HG03025 (cell line): ENCODE data around the gene KRTAP9-6.
"Not testable (repeated sequence)": the region's sequence is repeated elsewhere in the genome, so short reads cannot be mapped to it uniquely, and the experiment has no call there.

ENCODE experiments used
- ATAC-seq: cut with Tn5 transposase; IDR thresholded peaks from one replicate; pipeline ENCODE4 v1.9.1; 2021; ENCODE audit warnings: mild to moderate bottlenecking, moderate library complexity; ENCODE audit not compliant: unreplicated experiment, low FRiP score

Gene KRTAP9-6

DNA sequence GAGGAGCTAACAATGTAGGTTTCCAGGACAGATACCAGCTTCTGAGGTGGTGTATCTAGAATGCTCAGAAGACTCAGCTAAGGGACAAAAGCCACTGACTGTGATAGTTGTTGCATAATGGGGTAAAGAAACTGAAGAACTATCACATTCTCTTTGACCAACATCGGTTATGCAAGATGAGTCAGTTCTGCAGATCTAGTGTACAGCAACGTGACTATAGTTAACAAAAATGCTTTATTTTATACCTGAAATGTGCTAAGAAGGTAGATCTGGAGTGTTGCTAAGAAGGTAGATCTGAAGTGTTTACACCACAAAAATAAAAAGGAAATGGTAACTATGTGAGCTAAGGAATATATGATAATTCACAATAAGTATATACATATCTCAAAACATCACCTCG lies 2.5 kb downstream of the KRTAP9-6 start:
- ATAC-seq: no peak

GRCh38 chr17:41271323-41271722 lies 6.1 kb downstream of the KRTAP9-6 start:
- ATAC-seq: not testable (repeated sequence)

DNA sequence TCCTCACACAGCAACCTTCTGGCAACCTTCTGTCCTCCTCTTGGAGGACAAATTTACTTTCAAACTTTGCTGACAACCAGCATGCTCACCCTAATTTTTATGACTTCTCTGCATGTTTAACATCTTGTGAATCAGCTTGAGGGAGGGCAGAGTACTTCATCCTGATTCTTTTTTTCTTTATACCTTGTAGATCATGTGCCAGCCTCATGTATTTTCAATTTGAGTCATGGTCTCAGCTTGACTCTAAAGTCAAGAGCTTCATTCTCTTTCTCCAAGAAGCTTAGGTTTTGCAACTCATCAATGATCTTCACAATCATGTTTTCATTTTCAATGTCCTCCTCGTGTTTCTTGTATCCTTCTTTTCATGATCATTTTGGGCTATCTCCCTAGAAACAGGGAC lies 6.7 kb downstream of the KRTAP9-6 start:
- ATAC-seq: no peak

GRCh38 chr17:41275648-41276190 lies 10.5 kb downstream of the KRTAP9-6 start, which contains the start of gene KRTAP9-7:
TSS of gene KRTAP9-7 (plus strand) at chr17:41275698. CDS start at chr17:41275698, 0 bp downstream.
- ATAC-seq: not testable (repeated sequence)

DNA sequence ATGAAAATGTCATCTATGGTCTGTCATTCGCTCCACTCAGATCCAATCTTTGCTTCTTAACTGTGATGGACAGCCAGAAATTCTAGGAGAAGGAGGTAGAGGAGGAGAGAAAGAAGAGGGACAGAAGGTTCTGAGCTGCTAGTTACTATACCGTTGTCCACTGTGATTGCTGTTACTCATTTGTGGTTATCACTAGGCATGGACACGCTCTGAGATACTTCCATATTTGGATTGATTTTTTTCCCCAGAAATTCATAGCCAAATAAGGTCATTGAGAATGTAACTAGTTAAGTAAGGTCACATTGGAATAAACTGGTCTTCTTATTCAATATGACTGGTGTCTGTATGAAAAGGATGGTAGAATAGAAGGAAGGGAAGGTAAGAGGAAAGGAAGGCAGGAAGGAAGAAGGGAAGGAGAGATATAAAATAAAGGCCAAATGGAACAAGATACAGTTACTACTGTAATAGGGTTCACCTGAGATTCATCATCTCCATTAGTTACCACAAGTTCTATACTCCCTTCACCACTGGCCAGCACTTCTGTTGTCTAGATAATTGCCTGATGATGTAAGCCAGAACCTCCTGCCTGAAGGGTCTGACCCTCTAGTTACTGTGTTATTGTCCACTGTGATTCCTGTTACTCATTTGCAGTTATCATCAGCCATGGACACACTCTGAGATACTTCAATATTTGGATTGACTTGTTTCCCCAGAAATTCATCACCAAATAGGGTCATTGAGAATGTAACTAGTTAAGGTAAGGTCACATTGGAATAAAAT lies 13.2 kb downstream of the KRTAP9-6 start:
- no peak for ATAC-seq

DNA sequence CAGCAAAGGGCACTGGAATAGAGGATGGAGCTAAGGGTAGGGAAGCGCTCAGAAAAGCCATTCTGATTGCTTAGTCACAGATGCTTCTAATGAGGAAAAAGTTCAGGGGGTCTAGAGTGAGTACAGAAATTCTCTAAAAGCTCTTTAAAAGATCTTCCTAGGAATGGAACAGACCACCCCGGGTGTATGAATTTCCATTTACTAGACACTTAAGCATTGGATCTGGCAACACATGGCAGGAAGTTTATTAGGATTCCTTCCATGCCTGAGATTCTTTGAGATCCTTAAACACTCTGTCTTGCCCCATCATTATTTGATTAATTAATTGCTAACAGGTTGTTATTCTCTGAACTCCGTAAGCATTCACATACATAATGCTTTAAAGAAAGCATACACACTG lies 18.9 kb downstream of the KRTAP9-6 start:
- no peak for ATAC-seq

DNA sequence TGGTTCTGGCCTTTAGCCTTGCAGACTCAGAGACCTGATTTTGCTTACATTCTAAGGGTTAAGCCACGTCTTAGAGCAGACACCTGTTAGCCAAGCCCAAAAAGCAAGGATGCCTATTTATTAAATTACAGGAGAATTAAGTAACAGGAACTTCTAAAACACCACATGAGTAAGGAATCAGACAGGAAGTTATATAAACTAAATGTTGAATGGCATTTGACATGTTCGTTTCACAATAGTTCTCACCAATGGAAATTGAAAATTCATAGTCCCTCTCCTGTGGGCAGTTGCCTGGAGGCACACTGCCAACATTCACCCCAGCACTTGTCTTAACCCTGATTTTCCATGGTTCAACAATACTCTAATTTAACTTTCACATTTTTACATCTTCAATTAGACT lies 19.4 kb downstream of the KRTAP9-6 start:
- ATAC-seq: no peak

- ATAC-seq: no peak
Measured at GRCh38 chr17:41287050-41287449, 21.9 kb downstream of the KRTAP9-6 start.

- no peak for ATAC-seq
Measured at GRCh38 chr17:41294016-41294415, 28.8 kb downstream of the KRTAP9-6 start.

DNA sequence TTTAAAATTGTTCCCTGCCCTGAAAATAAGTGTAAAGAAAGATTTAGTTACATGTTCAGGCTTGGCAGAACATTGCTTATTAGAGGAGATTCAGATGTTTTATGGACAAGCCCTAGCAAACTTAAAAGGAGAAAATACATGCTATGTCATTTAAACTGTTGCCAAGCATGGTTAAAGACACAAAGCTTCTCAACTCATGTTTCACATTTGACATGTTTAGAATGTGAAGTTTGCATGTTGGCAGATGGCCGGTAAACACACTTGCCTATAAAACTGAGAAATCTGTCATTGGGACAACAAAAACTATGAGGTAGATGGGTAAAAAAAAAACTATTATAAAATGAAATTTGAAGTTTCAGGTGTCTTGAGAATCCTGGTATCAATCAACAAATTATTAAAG lies 31.7 kb downstream of the KRTAP9-6 start:
- ATAC-seq: no peak

- no peak for ATAC-seq
Measured at GRCh38 chr17:41298458-41299135, 33.4 kb downstream of the KRTAP9-6 start.

GRCh38 chr17:41301204-41301790 lies 36.1 kb downstream of the KRTAP9-6 start:
- no peak for ATAC-seq

- no peak for ATAC-seq
Measured at GRCh38 chr17:41301916-41302901, 37.0 kb downstream of the KRTAP9-6 start, which contains the start of gene KRTAP29-1. TSS of gene KRTAP29-1 (minus strand) at chr17:41302851. CDS start at chr17:41302851, 0 bp downstream.

DNA sequence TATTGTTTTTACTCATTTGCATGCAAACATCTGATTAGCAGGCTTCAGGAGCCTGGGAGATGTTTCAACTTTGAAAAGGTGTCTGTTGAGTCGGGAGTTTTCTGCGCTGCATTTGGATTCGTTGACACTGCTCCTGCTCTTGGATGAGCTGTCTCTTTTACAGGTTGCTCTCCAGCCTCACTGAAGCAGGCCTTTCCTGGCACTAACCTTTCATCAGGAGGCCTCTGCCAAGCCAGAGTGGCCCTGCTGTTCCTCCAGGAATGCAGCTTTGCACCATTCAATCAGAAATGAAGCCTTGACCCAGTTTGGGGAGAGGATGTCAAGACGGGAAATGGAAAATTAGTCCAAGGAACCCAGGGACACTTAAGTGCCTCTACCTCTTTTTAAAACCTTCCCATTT lies 37.8 kb downstream of the KRTAP9-6 start:
- ATAC-seq: no peak

GRCh38 chr17:41304091-41304490 lies 38.9 kb downstream of the KRTAP9-6 start:
- no peak for ATAC-seq

- no peak for ATAC-seq
Measured at GRCh38 chr17:41307647-41308046, 42.5 kb downstream of the KRTAP9-6 start.

GRCh38 chr17:41308251-41308917 lies 43.2 kb downstream of the KRTAP9-6 start:
- no peak for ATAC-seq

GRCh38 chr17:41308918-41309359 lies 43.8 kb downstream of the KRTAP9-6 start, which contains the start of gene KRTAP16-1:
TSS of gene KRTAP16-1 (minus strand) at chr17:41309309. CDS start at chr17:41309253, 56 bp downstream.
- no peak for ATAC-seq

GRCh38 chr17:41311111-41311510 lies 45.9 kb downstream of the KRTAP9-6 start:
- no peak for ATAC-seq
